LNCaP clone FGC (cell line): ENCODE results near the gene SYT12.
A peak's percentile ranks its signal among the peaks of the same experiment; 100 is the strongest.

ENCODE experiments used
- DNase-seq: peaks from one replicate; pipeline ENCODE4 v3.0.0-alpha.2; 2011; ENCODE audit warnings: low read depth
- H3K4me3 ChIP-seq: 2 replicates; pipeline ENCODE4 v1.5.1; 2011; ENCODE audit warnings: mild to moderate bottlenecking, low read depth, low read length, control low read depth
- CTCF ChIP-seq: IDR thresholded peaks from 2 replicates; pipeline ENCODE4 v1.5.1; 2012; ENCODE audit warnings: mild to moderate bottlenecking; ENCODE audit not compliant: control insufficient read depth, insufficient read depth; ENCODE audit errors: extremely low read depth

SYT12 gene

DNA sequence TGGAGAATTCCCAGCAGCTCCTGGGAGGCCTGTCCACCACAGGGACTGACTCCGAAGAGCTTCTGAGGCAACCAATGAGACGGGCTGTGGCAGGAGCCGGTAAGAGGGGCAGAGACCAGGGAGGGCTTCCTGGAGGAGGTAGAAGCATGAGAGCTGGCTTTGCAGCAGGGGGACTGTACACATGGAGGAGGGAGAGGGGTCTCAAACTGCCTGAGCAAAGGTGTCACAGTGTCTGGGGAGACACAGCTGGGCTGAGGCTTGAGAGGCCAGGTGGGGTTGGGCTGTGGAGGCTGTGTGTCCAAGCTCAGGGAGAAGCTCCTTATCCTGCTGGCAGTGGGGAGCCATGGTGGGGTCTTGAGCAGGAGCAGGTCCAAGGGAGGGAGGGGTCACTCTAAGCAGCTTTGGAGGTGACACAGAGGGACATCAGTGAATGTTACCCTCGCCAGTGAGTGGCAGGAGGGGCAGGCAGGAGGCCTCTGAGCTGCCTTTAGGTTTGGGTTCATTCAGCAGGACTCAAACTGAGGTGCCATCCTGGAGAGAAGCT lies 29.1 kb downstream of the SYT12 start:
- no peak for TF ChIP-seq CTCF
- DNase-seq, result no peak
- H3K4me3 ChIP-seq, result no peak overlapping the region

GRCh38 chr11:67052891-67053290 lies 30.0 kb downstream of the SYT12 start:
- no peak for DNase-seq
- no peak overlapping the region for H3K4me3 ChIP-seq
- TF ChIP-seq CTCF, result no peak

- DNase-seq, result no peak
- TF ChIP-seq CTCF, result peak; percentile 89
- H3K4me3 ChIP-seq, result no peak overlapping the region
These were observed 31.0 kb downstream of the SYT12 start for GRCh38 chr11:67053896-67054329.

- H3K4me3 ChIP-seq, result no peak overlapping the region
- TF ChIP-seq CTCF, result no peak
- DNase-seq, result no peak
These were observed 31.5 kb downstream of the SYT12 start for GRCh38 chr11:67054346-67054835.

GRCh38 chr11:67054836-67055523 lies 32.0 kb downstream of the SYT12 start:
- DNase-seq, result peak; percentile 74
- H3K4me3 ChIP-seq, result no peak overlapping the region
- TF ChIP-seq CTCF, result no peak

- H3K4me3 ChIP-seq, result peak overlapping the region; percentile 77
- no peak for TF ChIP-seq CTCF
These were observed 32.9 kb downstream of the SYT12 start for GRCh38 chr11:67055812-67056211.

More at GRCh38 chr11:67055812-67056211, 32.9 kb downstream of the SYT12 start:
- no peak for DNase-seq
